MM.1S (cell line): ENCODE data around the gene PRR13.
"Not testable (repeated sequence)": the region's sequence is repeated elsewhere in the genome, so short reads cannot be mapped to it uniquely, and the experiment has no call there.

Source experiments
- EZH2 ChIP-seq: fragments of 300-600 bp; sonication (generic); optimal IDR thresholded peaks from 2 replicates; pipeline ENCODE3; 2017; ENCODE audit warnings: low read depth, mild to moderate bottlenecking, antibody characterized with exemption, low read length, mixed read lengths
- EZH2phosphoT487 ChIP-seq: fragments of 300-600 bp; sonication (generic); IDR thresholded peaks from 2 replicates; pipeline ENCODE4 v1.6.1; 2018; ENCODE audit warnings: antibody characterized with exemption, low read length

GRCh38 chr12:53439582-53439981 is 2.0 kb upstream of the PRR13 start:
- not testable (repeated sequence) for TF ChIP-seq EZH2, EZH2phosphoT487
